Peyer's patch (tissue), 4 donors: ENCODE measurements around the gene ELP5.

Experiments used
- CTCF ChIP-seq, 6 experiments: fragments of 450-650 bp in 4 of 6; fragments of 200-600 bp in 2 of 6; sonication (generic) in 1 of 6; IDR thresholded peaks; one replicate each; pipeline ENCODE4 v1.5.1; 2017 to 2019; ENCODE audit warnings: antibody characterized with exemption in 6 of 6, mild to moderate bottlenecking in 3 of 6, moderate library complexity in 1 of 6
- POLR2A ChIP-seq, 2 donors: fragments of 450-650 bp; IDR thresholded peaks; one replicate each; pipeline ENCODE4 v1.5.1; 2017; ENCODE audit warnings: antibody characterized with exemption in 2 of 2, mild to moderate bottlenecking in 2 of 2, moderate library complexity in 2 of 2

GRCh38 chr17:7249830-7250229, 2.2 kb upstream of the ELP5 start:
- TF ChIP-seq POLR2A (IDR thresholded peaks at IDR 0.05) (no peak), CTCF (IDR thresholded peaks at IDR 0.05) (no peak)
